Right renal cortex interstitium (tissue), 3 donors: ENCODE measurements around the gene NEK6. TPM values are rescaled to one million over a fixed set of nuclear protein-coding genes. Genes with fewer than 3 reads are reported as not detected.
"Not testable (repeated sequence)": the region's sequence is repeated elsewhere in the genome, so short reads cannot be mapped to it uniquely, and the experiment has no call there.

Experiments used
- DNase-seq, 3 donors: peaks; one replicate each; pipeline ENCODE4 v3.0.0-alpha.2; 2013; ENCODE audit warnings: low read depth in 3 of 3, low spot score in 2 of 3
- polyA plus RNA-seq, 3 donors: library from polyadenylated mRNA; unstranded; fragments of 120-200 nt; gene quantifications; one replicate each; pipeline ENCODE4 v1.2.1, GENCODE V29; 2013; ENCODE audit not compliant: insufficient read length in 3 of 3

The NEK6 gene
- polyA plus RNA-seq, 3 donors: 26.9 to 32.8 (median 27.9) TPM

- no peak for DNase-seq
These were observed 31.8 kb upstream of the NEK6 start for GRCh38 chr9:124225945-124226344.

GRCh38 chr9:124228516-124228915 is 29.2 kb upstream of the NEK6 start:
- DNase-seq: no peak

- no peak for DNase-seq
These were observed 26.5 kb upstream of the NEK6 start for GRCh38 chr9:124231095-124231737.

- DNase-seq: no peak
These were observed 19.1 kb upstream of the NEK6 start for GRCh38 chr9:124238546-124239140.

GRCh38 chr9:124239249-124240073 is 18.3 kb upstream of the NEK6 start:
- DNase-seq: no peak

GRCh38 chr9:124242331-124243194 is 15.2 kb upstream of the NEK6 start:
- peak; percentile 72 to 84 (median 77) for DNase-seq

- DNase-seq: not testable (repeated sequence)
These were observed 10.4 kb upstream of the NEK6 start for GRCh38 chr9:124247393-124247792.

- DNase-seq: no peak
These were observed 9.7 kb upstream of the NEK6 start for GRCh38 chr9:124248066-124248465.

GRCh38 chr9:124248960-124249359 is 8.8 kb upstream of the NEK6 start:
- DNase-seq: no peak

- DNase-seq: no peak
These were observed 6.5 kb upstream of the NEK6 start for GRCh38 chr9:124251204-124251603.

GRCh38 chr9:124251605-124252378 is 6.0 kb upstream of the NEK6 start:
- no peak for DNase-seq

- DNase-seq: not testable (repeated sequence)
These were observed 4.9 kb upstream of the NEK6 start for GRCh38 chr9:124252878-124253277.

- DNase-seq: no peak
These were observed 3.5 kb upstream of the NEK6 start for GRCh38 chr9:124254261-124254682.

GRCh38 chr9:124255222-124255621 is 2.5 kb upstream of the NEK6 start:
- no peak for DNase-seq

- DNase-seq: no peak
These were observed 1.2 kb upstream of the NEK6 start for GRCh38 chr9:124256517-124257069.

GRCh38 chr9:124257070-124257843 is 492 bp upstream of the NEK6 start:
- DNase-seq: no peak

GRCh38 chr9:124258607-124259157 is 933 bp downstream of the NEK6 start:
- no peak for DNase-seq

GRCh38 chr9:124259158-124259808 is 1.5 kb downstream of the NEK6 start:
- no peak for DNase-seq
